Mesenchymal stem cell (in vitro differentiated cells and primary cell): ENCODE measurements around the gene CDYL2.

Source experiments
- DNase-seq: peaks from one replicate; pipeline ENCODE4 v3.0.0-alpha.2; 2013
- H2AFZ ChIP-seq: one replicate; pipeline ENCODE4 v1.6.1; 2013; ENCODE audit warnings: low read depth, mild to moderate bottlenecking, control low read depth, inconsistent platforms, low read length, moderate library complexity
- H2AK5ac ChIP-seq: 2 replicates; pipeline ENCODE4 v1.6.1; 2013; ENCODE audit warnings: low read length, moderate library complexity, mild to moderate bottlenecking, inconsistent platforms; ENCODE audit not compliant: severe bottlenecking
- H2BK120ac ChIP-seq: one replicate; pipeline ENCODE4 v1.6.1; 2013; ENCODE audit warnings: low read depth, mild to moderate bottlenecking, inconsistent platforms, low read length, moderate library complexity
- H2BK12ac ChIP-seq, 2 experiments: one replicate each; pipeline ENCODE4 v1.6.1; 2013; ENCODE audit warnings: inconsistent platforms in 2 of 2, low read length in 2 of 2, mild to moderate bottlenecking in 2 of 2, moderate library complexity in 2 of 2, control low read depth in 1 of 2
- H2BK15ac ChIP-seq: one replicate; pipeline ENCODE4 v1.6.1; 2013; ENCODE audit warnings: mild to moderate bottlenecking, low read depth, inconsistent platforms; ENCODE audit not compliant: poor library complexity, severe bottlenecking
- H2BK5ac ChIP-seq: 2 replicates; pipeline ENCODE4 v1.6.1; 2013; ENCODE audit warnings: low read depth, mild to moderate bottlenecking, low read length, control low read depth, inconsistent platforms; ENCODE audit not compliant: poor library complexity, severe bottlenecking
- H3K14ac ChIP-seq, 2 experiments: one replicate each; pipeline ENCODE4 v1.6.1; 2013; ENCODE audit warnings: inconsistent platforms in 2 of 2, low read length in 2 of 2, control low read depth in 1 of 2, mild to moderate bottlenecking in 1 of 2, moderate library complexity in 1 of 2
- H3K18ac ChIP-seq, 2 experiments: one replicate each; pipeline ENCODE4 v1.6.1; 2013; ENCODE audit warnings: inconsistent platforms in 2 of 2, low read length in 2 of 2, control low read depth in 1 of 2, low read depth in 1 of 2, mild to moderate bottlenecking in 1 of 2
- H3K23ac ChIP-seq, 2 experiments: one replicate each; pipeline ENCODE4 v1.6.1; 2013; ENCODE audit warnings: inconsistent platforms in 2 of 2, low read length in 2 of 2, mild to moderate bottlenecking in 2 of 2, moderate library complexity in 2 of 2, control low read depth in 1 of 2
- H3K27ac ChIP-seq: 2 replicates; pipeline ENCODE4 v1.5.1; 2013; ENCODE audit warnings: mild to moderate bottlenecking, moderate library complexity, low read length, control low read depth, inconsistent platforms; ENCODE audit not compliant: poor library complexity, severe bottlenecking
- H3K27me3 ChIP-seq, 2 experiments: 2 replicates each; pipeline versions ENCODE4 v1.6.1 to v1.7.0; 2013; ENCODE audit warnings: low read length in 2 of 2, mild to moderate bottlenecking in 2 of 2, moderate library complexity in 2 of 2, control low read depth in 1 of 2, inconsistent platforms in 1 of 2; ENCODE audit not compliant: control insufficient read depth in 1 of 2, insufficient read depth in 1 of 2
- H3K36me3 ChIP-seq, 2 experiments: 2 replicates each; pipeline versions ENCODE4 v1.6.1 to v1.7.0; 2013; ENCODE audit warnings: low read length in 2 of 2, control low read depth in 1 of 2, inconsistent platforms in 1 of 2, low read depth in 1 of 2, mild to moderate bottlenecking in 1 of 2; ENCODE audit not compliant: insufficient read depth in 2 of 2, control insufficient read depth in 1 of 2
- H3K4ac ChIP-seq, 2 experiments: one replicate each; pipeline ENCODE4 v1.6.1; 2013; ENCODE audit warnings: inconsistent platforms in 2 of 2, low read length in 2 of 2, mild to moderate bottlenecking in 2 of 2, moderate library complexity in 2 of 2, control low read depth in 1 of 2, low read depth in 1 of 2
- H3K4me1 ChIP-seq: 2 replicates; pipeline ENCODE4 v1.6.1; 2013; ENCODE audit warnings: low read depth, low read length, control low read depth; ENCODE audit not compliant: control insufficient read depth, insufficient read depth
- H3K4me2 ChIP-seq: 2 replicates; pipeline ENCODE4 v1.6.1; 2013; ENCODE audit warnings: low read length, mild to moderate bottlenecking, inconsistent platforms; ENCODE audit not compliant: poor library complexity, severe bottlenecking
- H3K4me3 ChIP-seq, 2 experiments: 2 replicates each; pipeline versions ENCODE4 v1.5.1 to v1.7.0; 2013; ENCODE audit warnings: low read length in 2 of 2, mild to moderate bottlenecking in 2 of 2, control low read depth in 1 of 2, low read depth in 1 of 2; ENCODE audit not compliant: insufficient read depth in 1 of 2
- H3K79me1 ChIP-seq: replicated peaks from 2 replicates; pipeline ENCODE4 v1.6.1; 2013; ENCODE audit warnings: mild to moderate bottlenecking, control low read depth, low read length, inconsistent platforms; ENCODE audit not compliant: poor library complexity, severe bottlenecking
- H3K9ac ChIP-seq: 2 replicates; pipeline ENCODE4 v1.7.0; 2013; ENCODE audit warnings: mild to moderate bottlenecking, low read length, moderate library complexity
- H3K9me3 ChIP-seq: 2 replicates; pipeline ENCODE4 v1.7.0; 2013; ENCODE audit warnings: mild to moderate bottlenecking, low read length; ENCODE audit not compliant: control insufficient read depth
- H4K8ac ChIP-seq: one replicate; pipeline ENCODE4 v1.6.1; 2013; ENCODE audit warnings: inconsistent platforms, mild to moderate bottlenecking, low read length, moderate library complexity
- H4K91ac ChIP-seq: one replicate; pipeline ENCODE4 v1.6.1; 2013; ENCODE audit warnings: mild to moderate bottlenecking, low read length, inconsistent platforms
- WGBS: methylation state at CpG from one replicate; pipeline ENCODE4 v1.1.7; 2013; ENCODE audit warnings: mixed read lengths; 5-methylcytosine and 5-hydroxymethylcytosine counted together

The CDYL2 gene

GRCh38 chr16:80848862-80849261 is 44.5 kb upstream of the CDYL2 start:
- Histone ChIP-seq H4K91ac (no peak overlapping the region), H2AK5ac (no peak overlapping the region), H3K9me3 (no peaks in the 10 kb centered on the region), H2BK15ac (no peak overlapping the region), H2AFZ (no peak overlapping the region), H2BK120ac (no peak overlapping the region), H3K4ac (no peak overlapping the region), H3K79me1 (no peaks in the 10 kb centered on the region), H3K18ac (no peak overlapping the region), H3K9ac (no peak overlapping the region), H3K27me3 (no peaks in the 10 kb centered on the region), H3K4me2 (no peak overlapping the region), H3K23ac (no peak overlapping the region), H3K27ac (no peak overlapping the region), H2BK5ac (no peak overlapping the region), H3K4me1 (no peaks in the 10 kb centered on the region), H3K14ac (no peak overlapping the region), H2BK12ac (no peak overlapping the region), H3K4me3 (no peak overlapping the region), H4K8ac (no peak overlapping the region), H3K36me3 (no peaks in the 10 kb centered on the region)
- WGBS, result 62% methylated on average over 1 of the region's 1 CpG
- no peak for DNase-seq

GRCh38 chr16:80846680-80847079 is 42.3 kb upstream of the CDYL2 start:
- Histone ChIP-seq H4K8ac (no peak overlapping the region), H3K9me3 (peaks cover 12% of the 10 kb centered on the region), H3K27ac (no peak overlapping the region), H3K4me3 (no peak overlapping the region), H2AK5ac (no peak overlapping the region), H2BK120ac (no peak overlapping the region), H2BK5ac (no peak overlapping the region), H3K23ac (no peak overlapping the region), H2BK12ac (no peak overlapping the region), H3K4me2 (no peak overlapping the region), H3K9ac (no peak overlapping the region), H4K91ac (no peak overlapping the region), H3K14ac (no peak overlapping the region), H2BK15ac (no peak overlapping the region), H3K27me3 (no peaks in the 10 kb centered on the region), H3K36me3 (no peaks in the 10 kb centered on the region), H3K4me1 (no peaks in the 10 kb centered on the region), H3K79me1 (no peaks in the 10 kb centered on the region), H3K18ac (no peak overlapping the region), H2AFZ (no peak overlapping the region), H3K4ac (no peak overlapping the region)
- WGBS, result 44% methylated on average over 3 of the region's 3 CpGs
- DNase-seq, result no peak

GRCh38 chr16:80846275-80846674 is 41.9 kb upstream of the CDYL2 start:
- Histone ChIP-seq H2BK120ac (no peak overlapping the region), H3K18ac (no peak overlapping the region), H4K91ac (no peak overlapping the region), H3K27me3 (no peaks in the 10 kb centered on the region), H3K79me1 (no peaks in the 10 kb centered on the region), H3K9ac (no peak overlapping the region), H2BK12ac (no peak overlapping the region), H3K4me2 (no peak overlapping the region), H2AFZ (no peak overlapping the region), H3K23ac (no peak overlapping the region), H3K27ac (no peak overlapping the region), H3K4me1 (no peaks in the 10 kb centered on the region), H3K9me3 (peaks cover 14% of the 10 kb centered on the region), H3K14ac (no peak overlapping the region), H2AK5ac (no peak overlapping the region), H3K4ac (no peak overlapping the region), H2BK5ac (no peak overlapping the region), H3K36me3 (no peaks in the 10 kb centered on the region), H2BK15ac (no peak overlapping the region), H3K4me3 (no peak overlapping the region), H4K8ac (no peak overlapping the region)
- WGBS, result 82% methylated on average over 5 of the region's 8 CpGs
- no peak for DNase-seq

- WGBS, result no CpG with 5 or more reads among the region's 1 CpG
- H2AFZ ChIP-seq, result no peak overlapping the region
Measured at GRCh38 chr16:80844395-80844794, 40.0 kb upstream of the CDYL2 start.

More at GRCh38 chr16:80844395-80844794, 40.0 kb upstream of the CDYL2 start:
- Histone ChIP-seq H3K4me2 (no peak overlapping the region), H3K9ac (no peak overlapping the region), H3K27ac (no peak overlapping the region), H3K4ac (no peak overlapping the region), H3K27me3 (no peaks in the 10 kb centered on the region), H2BK12ac (no peak overlapping the region), H4K8ac (no peak overlapping the region), H3K9me3 (peaks cover 27% of the 10 kb centered on the region), H2BK5ac (no peak overlapping the region), H2BK120ac (no peak overlapping the region), H4K91ac (no peak overlapping the region), H3K4me3 (no peak overlapping the region), H3K36me3 (no peaks in the 10 kb centered on the region), H3K79me1 (no peaks in the 10 kb centered on the region), H2AK5ac (no peak overlapping the region), H3K23ac (no peak overlapping the region), H3K4me1 (no peaks in the 10 kb centered on the region), H2BK15ac (no peak overlapping the region), H3K18ac (no peak overlapping the region), H3K14ac (no peak overlapping the region)
- DNase-seq, result no peak
